ENCODE results near the gene CCNG2.

Gene CCNG2

DNA sequence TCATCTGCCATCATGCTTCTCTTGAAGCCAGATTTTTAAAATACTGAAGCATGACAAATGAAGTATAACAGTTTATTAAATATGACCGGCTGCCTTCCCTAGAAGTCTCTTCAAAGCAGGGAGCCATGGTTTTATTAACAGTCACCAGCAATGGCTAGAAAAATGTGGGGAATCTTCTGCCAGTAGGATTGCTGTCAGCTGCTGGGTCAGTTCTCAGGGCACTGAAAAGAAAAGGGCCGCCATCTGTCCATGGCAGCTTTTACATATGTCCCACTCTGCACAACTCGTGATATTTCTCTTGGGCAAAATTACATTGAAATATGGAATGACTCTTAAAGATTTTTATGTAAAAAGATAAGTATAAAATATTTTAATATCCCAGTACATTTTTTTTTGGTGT, 2.8 kb downstream of the CCNG2 start:
- no peak overlapping the region for H2BK120ac ChIP-seq (ENCODE audit: insufficient read depth, low read length, poor library complexity)
- H3K18ac ChIP-seq (ENCODE audit: low read length), result no peak overlapping the region
- no peak overlapping the region for H3K23ac ChIP-seq (ENCODE audit: low read length)
- peak; percentile 45 to 69 for DNase-seq
- no peak overlapping the region for H3K4me3 ChIP-seq (ENCODE audit: low read depth, low read length)
- no peak overlapping the region for H2BK12ac ChIP-seq (ENCODE audit: low read length)
- no peaks in the 10 kb centered on the region for H3K9me3 ChIP-seq (ENCODE audit: insufficient read depth, low read depth, low read length)
- no peak overlapping the region for H3K4ac ChIP-seq (ENCODE audit: low read depth, low read length)
- no peaks in the 10 kb centered on the region for H3K27me3 ChIP-seq (ENCODE audit: insufficient read depth, low read length)
- no peak overlapping the region for H2BK5ac ChIP-seq (ENCODE audit: low read depth, low read length, poor library complexity)
- WGBS (ENCODE audit: extremely low coverage, insufficient coverage, insufficient read length), result no CpG with 5 or more reads among the region's 3 CpGs
- no peak overlapping the region for H4K12ac ChIP-seq (ENCODE audit: low read depth, low read length)
- H2AK5ac ChIP-seq (ENCODE audit: low read length), result no peak overlapping the region
- no peak overlapping the region for H3K14ac ChIP-seq (ENCODE audit: low read length)
- H3K79me2 ChIP-seq (ENCODE audit: control insufficient read depth, insufficient read depth, low read length, poor library complexity), result peaks cover 16% of the 10 kb centered on the region
- H2AFZ ChIP-seq (ENCODE audit: insufficient read depth, low read length, poor library complexity), result no peak overlapping the region
- H3K4me1 ChIP-seq (ENCODE audit: control insufficient read depth in 1 of 2, insufficient read depth in 2 of 2, low read length in 2 of 2), result peaks cover 0 to 2% of the 10 kb centered on the region in 2 experiments
- H3K4me2 ChIP-seq (ENCODE audit: low read length), result peak overlapping the region; percentile 55
- H3K79me1 ChIP-seq (ENCODE audit: low read length), result peaks cover 23% of the 10 kb centered on the region
- H3K9ac ChIP-seq (ENCODE audit: low read length), result no peak overlapping the region
- H3K36me3 ChIP-seq (ENCODE audit: control insufficient read depth in 1 of 2, insufficient read depth in 2 of 2, low read length in 2 of 2), result peaks cover 16 to 34% of the 10 kb centered on the region in 2 experiments
- no peak overlapping the region for H3K27ac ChIP-seq (ENCODE audit: low read depth, low read length)
- H4K91ac ChIP-seq (ENCODE audit: low read depth, low read length), result no peak overlapping the region
- no peak overlapping the region for H4K8ac ChIP-seq (ENCODE audit: low read depth, low read length)

DNA sequence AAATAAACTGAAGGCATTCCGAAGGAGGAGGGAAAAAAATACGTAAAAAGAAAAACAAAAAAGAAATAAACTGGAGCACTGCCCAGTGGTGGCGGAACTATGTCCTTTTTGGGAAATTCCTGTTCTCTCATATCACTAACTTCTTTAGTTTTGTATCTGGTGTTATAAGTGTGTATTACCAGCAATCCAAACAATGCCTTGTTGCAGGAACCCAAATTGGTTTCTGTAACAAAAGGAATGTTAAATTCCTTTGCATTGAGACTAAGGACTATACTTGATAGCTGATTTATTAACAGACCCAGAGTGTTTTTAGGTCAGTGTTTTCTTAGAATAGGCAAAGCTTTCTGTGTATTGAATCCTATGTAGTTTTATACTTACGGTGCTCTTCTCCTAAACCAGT, 6.6 kb downstream of the CCNG2 start:
- no peak overlapping the region for H2BK120ac ChIP-seq (ENCODE audit: insufficient read depth, low read length, poor library complexity)
- H3K79me2 ChIP-seq (ENCODE audit: control insufficient read depth, insufficient read depth, low read length, poor library complexity), result no peaks in the 10 kb centered on the region
- no peak overlapping the region for H3K27ac ChIP-seq (ENCODE audit: low read depth, low read length)
- no peak overlapping the region for H2BK5ac ChIP-seq (ENCODE audit: low read depth, low read length, poor library complexity)
- no peak overlapping the region for H2AFZ ChIP-seq (ENCODE audit: insufficient read depth, low read length, poor library complexity)
- H4K8ac ChIP-seq (ENCODE audit: low read depth, low read length), result no peak overlapping the region
- no peak overlapping the region for H2AK5ac ChIP-seq (ENCODE audit: low read length)
- DNase-seq, result no peak
- H3K4me3 ChIP-seq (ENCODE audit: low read depth, low read length), result no peak overlapping the region
- no peak overlapping the region for H3K4ac ChIP-seq (ENCODE audit: low read depth, low read length)
- no peak overlapping the region for H3K14ac ChIP-seq (ENCODE audit: low read length)
- WGBS (ENCODE audit: extremely low coverage, insufficient coverage, insufficient read length), result no CpG with 5 or more reads among the region's 4 CpGs
- H3K9ac ChIP-seq (ENCODE audit: low read length), result no peak overlapping the region
- peaks cover under 1% of the 10 kb centered on the region for H3K79me1 ChIP-seq (ENCODE audit: low read length)
- no peaks in the 10 kb centered on the region for H3K27me3 ChIP-seq (ENCODE audit: insufficient read depth, low read length)
- H4K91ac ChIP-seq (ENCODE audit: low read depth, low read length), result no peak overlapping the region
- H4K12ac ChIP-seq (ENCODE audit: low read depth, low read length), result no peak overlapping the region
- H2BK12ac ChIP-seq (ENCODE audit: low read length), result no peak overlapping the region
- H3K9me3 ChIP-seq (ENCODE audit: insufficient read depth, low read depth, low read length), result no peaks in the 10 kb centered on the region
- H3K4me2 ChIP-seq (ENCODE audit: low read length), result no peak overlapping the region
- H3K18ac ChIP-seq (ENCODE audit: low read length), result no peak overlapping the region
- H3K4me1 ChIP-seq (ENCODE audit: control insufficient read depth in 1 of 2, insufficient read depth in 2 of 2, low read length in 2 of 2), result peaks cover 0 to 2% of the 10 kb centered on the region in 2 experiments
- peaks cover 19 to 46% of the 10 kb centered on the region in 2 experiments for H3K36me3 ChIP-seq (ENCODE audit: control insufficient read depth in 1 of 2, insufficient read depth in 2 of 2, low read length in 2 of 2)
- H3K23ac ChIP-seq (ENCODE audit: low read length), result no peak overlapping the region

- Histone ChIP-seq H2BK120ac (ENCODE audit: insufficient read depth, low read length, poor library complexity) (no peak overlapping the region), H2AFZ (ENCODE audit: insufficient read depth, low read length, poor library complexity) (no peak overlapping the region), H3K36me3 (ENCODE audit: control insufficient read depth in 1 of 2, insufficient read depth in 2 of 2, low read length in 2 of 2) (peaks cover 15 to 44% of the 10 kb centered on the region in 2 experiments), H3K79me1 (ENCODE audit: low read length) (peaks cover 3% of the 10 kb centered on the region), H3K79me2 (ENCODE audit: control insufficient read depth, insufficient read depth, low read length, poor library complexity) (no peaks in the 10 kb centered on the region), H3K23ac (ENCODE audit: low read length) (no peak overlapping the region), H3K27me3 (ENCODE audit: insufficient read depth, low read length) (no peaks in the 10 kb centered on the region), H3K4me1 (ENCODE audit: control insufficient read depth in 1 of 2, insufficient read depth in 2 of 2, low read length in 2 of 2) (peaks cover 0 to 2% of the 10 kb centered on the region in 2 experiments), H3K4ac (ENCODE audit: low read depth, low read length) (no peak overlapping the region), H2AK5ac (ENCODE audit: low read length) (no peak overlapping the region), H4K8ac (ENCODE audit: low read depth, low read length) (no peak overlapping the region), H3K18ac (ENCODE audit: low read length) (no peak overlapping the region), H3K14ac (ENCODE audit: low read length) (no peak overlapping the region), H3K4me3 (ENCODE audit: low read depth, low read length) (no peak overlapping the region), H3K9me3 (ENCODE audit: insufficient read depth, low read depth, low read length) (no peaks in the 10 kb centered on the region), H2BK5ac (ENCODE audit: low read depth, low read length, poor library complexity) (no peak overlapping the region), H4K12ac (ENCODE audit: low read depth, low read length) (no peak overlapping the region), H4K91ac (ENCODE audit: low read depth, low read length) (no peak overlapping the region), H3K4me2 (ENCODE audit: low read length) (no peak overlapping the region), H3K9ac (ENCODE audit: low read length) (no peak overlapping the region), H2BK12ac (ENCODE audit: low read length) (no peak overlapping the region), H3K27ac (ENCODE audit: low read depth, low read length) (no peak overlapping the region)
- no CpG with 5 or more reads among the region's 1 CpG for WGBS (ENCODE audit: extremely low coverage, insufficient coverage, insufficient read length)
- DNase-seq, result no peak
These were observed 10.2 kb downstream of the CCNG2 start for GRCh38 chr4:77167173-77167572.

DNA sequence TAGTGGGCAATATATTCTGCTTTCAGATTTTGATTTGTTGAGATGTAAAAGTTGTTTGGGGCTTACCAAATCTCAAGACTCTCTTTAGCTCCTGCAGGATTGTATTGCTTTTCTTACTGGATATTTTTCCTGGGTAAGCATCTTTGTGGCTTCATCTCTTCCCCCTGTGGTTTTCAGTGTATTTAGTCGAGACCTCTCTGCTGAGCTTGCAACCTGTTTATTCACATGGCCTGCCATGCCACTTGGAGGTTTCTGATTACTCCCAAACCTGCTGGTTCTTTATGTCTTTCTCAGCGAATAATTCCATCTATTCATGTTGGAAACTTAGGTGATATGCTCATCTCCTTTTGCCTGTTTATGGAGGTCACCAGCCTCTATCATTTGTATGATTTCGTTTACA, 10.9 kb downstream of the CCNG2 start:
- Histone ChIP-seq H3K9ac (ENCODE audit: low read length) (no peak overlapping the region), H3K79me2 (ENCODE audit: control insufficient read depth, insufficient read depth, low read length, poor library complexity) (no peaks in the 10 kb centered on the region), H3K18ac (ENCODE audit: low read length) (no peak overlapping the region), H3K36me3 (ENCODE audit: control insufficient read depth in 1 of 2, insufficient read depth in 2 of 2, low read length in 2 of 2) (peaks cover 11 to 38% of the 10 kb centered on the region in 2 experiments), H3K4me2 (ENCODE audit: low read length) (no peak overlapping the region), H3K27ac (ENCODE audit: low read depth, low read length) (no peak overlapping the region), H3K79me1 (ENCODE audit: low read length) (peaks cover 3% of the 10 kb centered on the region), H3K23ac (ENCODE audit: low read length) (no peak overlapping the region), H4K12ac (ENCODE audit: low read depth, low read length) (no peak overlapping the region), H2AK5ac (ENCODE audit: low read length) (no peak overlapping the region), H2BK12ac (ENCODE audit: low read length) (no peak overlapping the region), H4K8ac (ENCODE audit: low read depth, low read length) (no peak overlapping the region), H4K91ac (ENCODE audit: low read depth, low read length) (no peak overlapping the region), H3K4ac (ENCODE audit: low read depth, low read length) (no peak overlapping the region), H2BK5ac (ENCODE audit: low read depth, low read length, poor library complexity) (no peak overlapping the region), H3K4me1 (ENCODE audit: control insufficient read depth in 1 of 2, insufficient read depth in 2 of 2, low read length in 2 of 2) (peaks cover 0 to 2% of the 10 kb centered on the region in 2 experiments), H3K4me3 (ENCODE audit: low read depth, low read length) (no peak overlapping the region), H3K9me3 (ENCODE audit: insufficient read depth, low read depth, low read length) (no peaks in the 10 kb centered on the region), H3K27me3 (ENCODE audit: insufficient read depth, low read length) (no peaks in the 10 kb centered on the region), H2AFZ (ENCODE audit: insufficient read depth, low read length, poor library complexity) (no peak overlapping the region), H3K14ac (ENCODE audit: low read length) (no peak overlapping the region), H2BK120ac (ENCODE audit: insufficient read depth, low read length, poor library complexity) (no peak overlapping the region)
- WGBS (ENCODE audit: extremely low coverage, insufficient coverage, insufficient read length), result no CpG with 5 or more reads among the region's 3 CpGs
- DNase-seq, result no peak
